SU-DHL-6 (cell line): ENCODE measurements around the gene ZNF248.

ENCODE experiments used
- EZH2phosphoT487 ChIP-seq: fragments of 200-600 bp; sonication (generic), shearing (Covaris generic); conservative IDR thresholded peaks from 2 replicates; pipeline ENCODE4 v1.6.1; 2018; ENCODE audit warnings: mild to moderate bottlenecking, antibody characterized with exemption, low read length, moderate library complexity, mixed read lengths
- TF ChIP-seq, protein P1 (sequence below): fragments of 200-600 bp; sonication (generic); IDR thresholded peaks from one replicate; pipeline ENCODE4 v1.5.1; 2017; ENCODE audit warnings: antibody characterized with exemption, mild to moderate bottlenecking, low read length, moderate library complexity; ENCODE audit not compliant: insufficient read depth, poor library complexity, severe bottlenecking

DNA sequence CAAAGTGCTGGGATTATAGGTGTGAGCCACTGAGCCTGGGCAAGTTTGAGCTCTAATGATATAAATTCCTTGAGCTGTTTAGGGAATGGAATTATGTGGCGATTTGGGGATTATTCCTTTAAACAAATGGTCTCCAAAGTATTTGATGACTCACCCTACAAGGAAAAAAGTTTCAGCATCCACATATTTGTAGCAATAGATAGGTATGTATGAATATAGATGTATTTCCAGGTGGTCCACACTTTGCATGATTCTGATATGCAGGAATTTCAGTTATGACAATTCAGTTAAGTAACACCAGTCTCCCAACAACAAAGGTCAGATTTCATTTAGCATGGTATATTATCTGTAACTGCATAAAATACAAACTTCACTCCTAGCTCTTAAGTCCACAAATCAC lies 92.2 kb downstream of the ZNF248 start:
- TF ChIP-seq, protein P1, sequence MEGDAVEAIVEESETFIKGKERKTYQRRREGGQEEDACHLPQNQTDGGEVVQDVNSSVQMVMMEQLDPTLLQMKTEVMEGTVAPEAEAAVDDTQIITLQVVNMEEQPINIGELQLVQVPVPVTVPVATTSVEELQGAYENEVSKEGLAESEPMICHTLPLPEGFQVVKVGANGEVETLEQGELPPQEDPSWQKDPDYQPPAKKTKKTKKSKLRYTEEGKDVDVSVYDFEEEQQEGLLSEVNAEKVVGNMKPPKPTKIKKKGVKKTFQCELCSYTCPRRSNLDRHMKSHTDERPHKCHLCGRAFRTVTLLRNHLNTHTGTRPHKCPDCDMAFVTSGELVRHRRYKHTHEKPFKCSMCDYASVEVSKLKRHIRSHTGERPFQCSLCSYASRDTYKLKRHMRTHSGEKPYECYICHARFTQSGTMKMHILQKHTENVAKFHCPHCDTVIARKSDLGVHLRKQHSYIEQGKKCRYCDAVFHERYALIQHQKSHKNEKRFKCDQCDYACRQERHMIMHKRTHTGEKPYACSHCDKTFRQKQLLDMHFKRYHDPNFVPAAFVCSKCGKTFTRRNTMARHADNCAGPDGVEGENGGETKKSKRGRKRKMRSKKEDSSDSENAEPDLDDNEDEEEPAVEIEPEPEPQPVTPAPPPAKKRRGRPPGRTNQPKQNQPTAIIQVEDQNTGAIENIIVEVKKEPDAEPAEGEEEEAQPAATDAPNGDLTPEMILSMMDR = no peak
- TF ChIP-seq EZH2phosphoT487 = no peak
